ENCODE measurements around the gene MED25. TPM values are rescaled to one million over a fixed set of nuclear protein-coding genes. Genes with fewer than 3 reads are reported as not detected.
A peak's percentile ranks its signal among the peaks of the same experiment; 100 is the strongest.

Gene MED25
- total and polyA plus RNA-seq, 9 donors: 30.3 to 89.9 (median 67.4) TPM

DNA sequence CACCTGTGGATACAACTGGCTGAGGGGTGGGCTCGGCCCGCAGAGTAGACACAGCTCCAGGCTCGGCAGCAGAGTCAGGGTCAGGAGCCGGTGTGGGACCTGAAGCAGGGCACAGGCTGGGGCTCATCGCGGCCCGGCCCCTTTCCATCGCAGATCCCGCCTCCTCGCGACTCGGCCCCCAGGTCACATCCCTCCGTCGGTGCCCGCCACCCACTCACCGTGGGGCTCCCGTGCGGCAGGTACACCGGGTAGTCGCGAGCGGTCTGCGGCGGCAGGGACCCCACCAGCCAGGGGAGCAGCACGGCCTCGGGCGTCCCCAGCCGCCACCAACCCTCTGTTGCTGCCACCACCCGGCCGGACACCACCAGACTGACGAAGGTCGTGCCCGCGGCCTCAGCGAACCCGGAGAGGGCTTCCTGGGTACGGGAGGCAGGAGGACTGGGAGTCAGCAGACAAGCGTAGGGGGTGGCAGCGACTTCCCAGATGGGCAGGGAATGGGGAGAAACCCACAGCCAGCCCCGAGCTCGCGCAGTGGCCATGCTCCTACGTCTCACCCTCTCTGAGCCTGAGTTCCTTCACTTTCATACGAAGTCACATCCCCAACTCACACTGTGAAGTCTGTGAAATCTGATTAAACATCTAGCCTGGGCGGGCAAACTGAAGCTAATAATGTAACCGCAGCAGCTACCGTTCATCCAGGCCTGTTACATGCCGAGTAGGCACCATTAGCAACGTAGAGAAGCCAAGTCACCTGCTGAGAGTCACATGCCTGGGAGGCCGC is 8.7 kb upstream of the MED25 start:
- H3K4me3 ChIP-seq: peak overlapping the region; percentile 81
- intact Hi-C loops (cut with DNase I): loop anchor here in 2 of 4 donors (5.0 to 10.0 kb wide), 3 partner anchors 42 to 85 kb away; partner anchors contain the start of gene AP2A1 (in 1 of the 2)
- peak in 2 of 5 donors; percentile 62 to 64 for DNase-seq
- WGBS, 3 donors: 5 to 9% (median 5%) methylated on average over 45 to 50 of the region's 50 CpGs
- H3K4me1 ChIP-seq (ENCODE audit: insufficient read depth): peaks cover 4% of the 10 kb centered on the region
- H3K27me3 ChIP-seq: no peaks in the 10 kb centered on the region
- no peak for TF ChIP-seq EP300 (IDR thresholded peaks at IDR 0.05)
- TF ChIP-seq, protein P1, sequence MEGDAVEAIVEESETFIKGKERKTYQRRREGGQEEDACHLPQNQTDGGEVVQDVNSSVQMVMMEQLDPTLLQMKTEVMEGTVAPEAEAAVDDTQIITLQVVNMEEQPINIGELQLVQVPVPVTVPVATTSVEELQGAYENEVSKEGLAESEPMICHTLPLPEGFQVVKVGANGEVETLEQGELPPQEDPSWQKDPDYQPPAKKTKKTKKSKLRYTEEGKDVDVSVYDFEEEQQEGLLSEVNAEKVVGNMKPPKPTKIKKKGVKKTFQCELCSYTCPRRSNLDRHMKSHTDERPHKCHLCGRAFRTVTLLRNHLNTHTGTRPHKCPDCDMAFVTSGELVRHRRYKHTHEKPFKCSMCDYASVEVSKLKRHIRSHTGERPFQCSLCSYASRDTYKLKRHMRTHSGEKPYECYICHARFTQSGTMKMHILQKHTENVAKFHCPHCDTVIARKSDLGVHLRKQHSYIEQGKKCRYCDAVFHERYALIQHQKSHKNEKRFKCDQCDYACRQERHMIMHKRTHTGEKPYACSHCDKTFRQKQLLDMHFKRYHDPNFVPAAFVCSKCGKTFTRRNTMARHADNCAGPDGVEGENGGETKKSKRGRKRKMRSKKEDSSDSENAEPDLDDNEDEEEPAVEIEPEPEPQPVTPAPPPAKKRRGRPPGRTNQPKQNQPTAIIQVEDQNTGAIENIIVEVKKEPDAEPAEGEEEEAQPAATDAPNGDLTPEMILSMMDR (IDR thresholded peaks at IDR 0.05): peak in 1 of 3 donors; percentile 21
- H3K9me3 ChIP-seq: no peaks in the 10 kb centered on the region
- no peaks in the 10 kb centered on the region for H3K36me3 ChIP-seq
- peak overlapping the region; percentile 72 to 86 for H3K27ac ChIP-seq

GRCh38 chr19:49809941-49810389 is 8.1 kb upstream of the MED25 start:
- Histone ChIP-seq H3K9me3 (no peaks in the 10 kb centered on the region), H3K36me3 (no peaks in the 10 kb centered on the region), H3K27ac (peak overlapping the region; percentile 72 to 86), H3K4me3 (peak overlapping the region; percentile 81), H3K27me3 (no peaks in the 10 kb centered on the region), H3K4me1 (ENCODE audit: insufficient read depth) (peaks cover 4% of the 10 kb centered on the region)
- no peak for TF ChIP-seq EP300 (IDR thresholded peaks at IDR 0.05)
- TF ChIP-seq, protein P1 (IDR thresholded peaks at IDR 0.05): no peak
- TF ChIP-seq POLR2A (IDR thresholded peaks at IDR 0.05): no peak
- 81 to 90% (median 89%) methylated on average over 5 of the region's 5 CpGs for WGBS, 3 donors
- peak in 1 of 5 donors; percentile 35 for DNase-seq
- intact Hi-C loops (cut with DNase I): loop anchor here in 2 of 4 donors (5.0 to 10.0 kb wide), 3 partner anchors 43 to 85 kb away; partner anchors contain the start of gene AP2A1 (in 1 of the 2)

GRCh38 chr19:49811328-49811727 is 6.8 kb upstream of the MED25 start:
- TF ChIP-seq POLR2A (IDR thresholded peaks at IDR 0.05) (no peak), EP300 (IDR thresholded peaks at IDR 0.05) (no peak)
- TF ChIP-seq, protein P1 (IDR thresholded peaks at IDR 0.05): no peak
- H3K27ac ChIP-seq: no peak overlapping the region
- 94 to 98% (median 95%) methylated on average over 6 of the region's 6 CpGs for WGBS, 3 donors
- intact Hi-C loops (cut with DNase I): no loop called here
- no peak overlapping the region for H3K4me3 ChIP-seq
- H3K27me3 ChIP-seq: no peaks in the 10 kb centered on the region
- peaks cover 4% of the 10 kb centered on the region for H3K4me1 ChIP-seq (ENCODE audit: insufficient read depth)
- DNase-seq: no peak
- no peaks in the 10 kb centered on the region for H3K36me3 ChIP-seq
- no peaks in the 10 kb centered on the region for H3K9me3 ChIP-seq

DNA sequence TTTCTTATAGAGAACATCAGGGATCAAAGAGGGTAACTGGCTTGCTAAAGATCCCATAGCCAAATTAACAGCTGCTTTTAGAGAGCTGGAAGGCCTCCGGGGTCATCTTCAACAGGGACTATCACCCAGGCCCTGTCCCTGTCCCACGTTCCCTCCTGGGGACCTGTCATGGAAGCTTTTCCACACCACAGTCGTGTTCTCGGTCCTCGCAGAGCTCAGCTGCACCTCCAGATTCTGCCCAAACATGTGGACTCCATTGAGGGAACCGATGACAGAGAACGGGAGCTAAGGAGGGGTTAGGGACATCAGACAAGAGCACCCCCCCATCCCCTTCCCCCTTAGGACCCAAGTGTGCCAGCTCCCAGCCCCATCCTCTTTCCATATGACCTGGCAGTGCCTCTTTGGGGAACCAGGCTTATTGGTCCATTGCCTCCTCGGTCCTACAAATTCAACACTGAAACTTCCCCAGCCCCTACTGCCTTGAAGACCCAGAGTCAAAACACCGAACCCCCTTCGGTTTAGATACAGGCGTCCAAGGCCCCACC is 5.6 kb upstream of the MED25 start:
- H3K4me1 ChIP-seq (ENCODE audit: insufficient read depth): peaks cover 7% of the 10 kb centered on the region

More for the DNA sequence above, 5.6 kb upstream of the MED25 start:
- Histone ChIP-seq H3K4me3 (peak overlapping the region; percentile 66), H3K27me3 (no peaks in the 10 kb centered on the region), H3K9me3 (no peaks in the 10 kb centered on the region), H3K27ac (peak overlapping the region; percentile 86 to 87), H3K36me3 (no peaks in the 10 kb centered on the region)
- TF ChIP-seq EP300 (IDR thresholded peaks at IDR 0.05): no peak
- TF ChIP-seq, protein P1 (IDR thresholded peaks at IDR 0.05): no peak
- TF ChIP-seq POLR2A (IDR thresholded peaks at IDR 0.05): no peak
- WGBS, 3 donors: 32 to 37% (median 36%) methylated on average over 11 of the region's 11 CpGs
- intact Hi-C loops (cut with DNase I): no loop called here
- DNase-seq: no peak
